ENCODE results near the gene KRT4.

The KRT4 gene

DNA sequence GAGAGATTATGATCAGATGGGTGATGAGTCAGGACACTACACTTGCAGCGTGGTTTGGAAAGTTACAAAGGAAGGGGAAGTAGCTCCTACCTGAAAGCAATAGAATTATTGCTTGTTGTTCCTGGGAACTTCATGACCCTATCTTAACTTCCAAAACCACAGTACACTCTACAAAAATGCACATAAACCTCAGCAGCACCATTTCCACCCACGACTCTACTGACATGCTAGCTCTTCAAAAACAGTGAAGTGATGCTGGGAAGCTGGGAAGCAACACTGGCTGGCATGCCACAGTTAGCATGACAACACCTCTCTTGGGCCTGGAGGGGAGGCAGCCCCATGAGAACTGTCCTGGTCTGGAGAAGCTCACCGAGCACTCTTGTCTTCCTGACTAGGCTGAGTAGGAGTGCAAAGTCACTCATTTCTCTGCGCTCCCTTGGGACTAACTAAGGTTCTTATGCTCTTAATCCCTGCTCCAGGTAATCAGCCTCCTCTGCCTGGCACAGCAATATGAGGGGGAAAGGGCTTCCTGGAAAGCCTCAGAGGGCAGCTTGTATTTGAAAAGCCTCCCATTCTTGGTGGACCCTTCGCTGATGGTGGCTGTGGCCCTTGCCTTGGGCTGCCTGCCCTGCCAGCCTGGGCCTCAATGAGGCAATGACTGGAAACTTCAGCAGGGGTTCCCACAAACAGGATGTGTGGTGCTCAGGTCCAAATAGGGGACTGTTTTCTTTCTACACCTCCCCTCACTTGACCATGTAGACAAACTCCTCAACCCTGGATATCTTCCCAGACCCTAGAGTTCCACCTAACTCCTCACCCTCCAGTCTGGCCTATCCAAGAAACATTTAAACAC, 19.2 kb downstream of the KRT4 start:
- no peak for DNase-seq (ENCODE audit: low read depth in 3 of 3, low spot score in 1 of 3)

DNA sequence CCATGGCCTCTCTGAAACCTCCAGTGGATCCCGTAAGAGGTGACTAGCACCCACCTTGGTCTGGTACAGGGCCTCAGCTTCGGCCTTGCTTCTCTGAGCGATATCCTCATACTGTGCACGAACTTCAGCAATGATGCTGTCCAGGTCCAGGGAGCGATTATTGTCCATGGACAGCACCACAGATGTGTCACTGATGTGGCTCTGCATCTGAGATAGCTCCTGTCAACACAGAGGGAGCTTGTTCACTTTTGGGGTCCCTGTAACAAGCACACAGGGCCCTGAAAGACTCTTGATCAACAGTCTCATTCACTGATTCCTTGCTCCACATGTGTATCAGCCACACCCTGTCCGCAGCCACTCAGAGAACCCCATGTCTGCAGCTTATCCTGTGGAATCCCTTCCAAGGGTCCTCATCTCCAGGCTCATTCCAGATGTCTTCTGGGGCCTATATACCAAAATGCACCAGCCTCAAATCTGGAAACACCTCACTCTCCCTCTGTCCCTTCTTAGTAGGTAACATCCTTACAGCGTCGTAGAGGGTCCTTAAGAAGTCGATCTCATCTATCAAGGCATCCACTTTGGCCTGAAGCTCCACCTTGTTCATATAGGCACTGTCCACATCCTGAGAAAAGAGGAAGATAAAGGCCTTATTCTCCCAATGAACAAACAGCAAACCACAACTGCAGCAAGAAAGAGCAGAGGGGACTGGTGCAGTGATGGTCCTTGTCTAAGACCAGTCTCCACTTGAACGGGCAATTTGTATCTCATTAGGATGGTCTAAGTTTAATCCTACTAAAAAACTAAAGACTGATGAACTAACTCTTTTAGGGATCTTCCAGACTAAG, 21.5 kb downstream of the KRT4 start:
- DNase-seq (ENCODE audit: low read depth in 3 of 3, low spot score in 1 of 3), result no peak

DNA sequence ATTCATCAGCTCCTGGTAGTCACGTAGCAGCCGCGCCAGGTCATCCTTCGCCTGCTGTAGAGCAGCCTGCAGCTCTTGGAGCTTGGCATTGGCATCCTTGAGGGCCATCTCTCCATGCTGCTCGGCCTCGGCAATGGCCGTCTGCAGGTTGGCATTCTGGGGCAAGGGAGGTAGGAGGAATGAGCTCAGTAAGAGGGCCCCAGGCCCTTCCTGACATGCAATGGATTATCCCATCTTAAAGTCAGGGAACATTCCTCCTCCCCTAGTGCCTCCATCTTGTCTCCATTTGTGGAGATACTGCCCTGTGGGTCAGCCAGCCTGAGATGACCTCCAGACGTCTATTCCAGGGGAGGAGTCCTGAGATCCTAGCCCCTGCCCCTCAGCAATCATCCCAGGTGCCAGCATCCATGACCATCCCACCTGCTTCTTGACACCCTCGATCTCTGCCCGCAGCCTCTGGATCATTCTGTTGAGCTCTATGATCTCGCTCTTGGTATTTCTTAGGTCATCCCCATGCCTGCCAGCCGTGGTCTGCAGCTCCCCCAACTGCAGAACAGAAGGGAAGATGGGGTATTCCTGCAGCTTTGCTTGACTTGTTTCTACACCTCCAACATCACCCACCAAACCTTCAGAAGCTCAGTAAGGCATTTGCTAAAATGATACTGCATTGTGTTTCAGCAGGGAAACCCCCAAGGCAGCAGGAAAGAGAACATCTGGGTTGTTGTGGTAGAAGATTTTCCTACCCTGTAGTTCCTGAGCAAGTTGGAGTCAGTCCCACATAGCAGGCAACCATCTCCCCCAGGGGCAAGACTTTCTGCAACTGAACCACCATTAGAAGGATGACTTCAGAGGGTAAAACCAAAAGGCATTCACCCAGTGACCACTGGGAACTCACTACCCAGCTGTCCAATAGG, 22.4 kb downstream of the KRT4 start:
- DNase-seq (ENCODE audit: low read depth in 3 of 3, low spot score in 1 of 3), result no peak

DNA sequence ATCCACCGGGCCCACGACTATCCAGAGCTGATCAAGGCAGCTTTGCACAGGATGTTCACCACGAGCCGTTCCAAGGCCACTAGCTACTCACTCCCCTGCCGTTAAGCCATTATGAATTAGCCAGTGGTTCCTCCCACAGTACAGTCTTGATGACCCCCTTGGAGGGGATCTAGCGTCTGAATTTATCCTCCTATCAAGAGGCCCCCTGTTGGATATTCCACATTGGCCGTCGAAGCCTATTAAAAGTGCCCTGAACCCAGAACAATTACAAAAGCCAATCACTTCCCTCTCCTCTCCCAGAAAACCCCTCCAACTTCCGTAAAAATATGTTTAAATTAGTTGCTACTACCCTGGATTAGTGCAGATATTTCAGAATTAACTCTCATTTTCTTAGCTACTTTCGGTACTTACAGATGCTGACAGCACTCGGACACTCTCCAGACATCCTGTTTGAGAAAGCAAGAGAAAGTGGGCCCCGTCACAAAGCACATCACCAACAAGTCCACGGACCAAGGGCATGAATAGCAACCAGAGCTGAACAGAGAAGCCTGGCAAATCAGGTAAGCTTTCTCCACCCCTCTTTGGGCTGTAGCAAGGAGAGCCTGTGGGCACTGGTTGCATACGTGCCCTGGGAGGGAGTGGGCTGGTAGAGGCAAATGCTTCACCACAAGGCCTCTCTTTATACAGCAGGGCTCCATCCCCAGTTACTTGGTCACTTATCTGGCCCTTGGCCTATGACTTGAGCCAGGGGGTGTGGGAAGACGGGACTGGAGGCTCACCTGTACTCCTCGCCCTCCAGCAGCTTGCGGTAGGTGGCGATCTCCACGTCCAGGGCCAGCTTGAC, 23.3 kb downstream of the KRT4 start:
- DNase-seq (ENCODE audit: low read depth in 3 of 3, low spot score in 1 of 3), result no peak

DNA sequence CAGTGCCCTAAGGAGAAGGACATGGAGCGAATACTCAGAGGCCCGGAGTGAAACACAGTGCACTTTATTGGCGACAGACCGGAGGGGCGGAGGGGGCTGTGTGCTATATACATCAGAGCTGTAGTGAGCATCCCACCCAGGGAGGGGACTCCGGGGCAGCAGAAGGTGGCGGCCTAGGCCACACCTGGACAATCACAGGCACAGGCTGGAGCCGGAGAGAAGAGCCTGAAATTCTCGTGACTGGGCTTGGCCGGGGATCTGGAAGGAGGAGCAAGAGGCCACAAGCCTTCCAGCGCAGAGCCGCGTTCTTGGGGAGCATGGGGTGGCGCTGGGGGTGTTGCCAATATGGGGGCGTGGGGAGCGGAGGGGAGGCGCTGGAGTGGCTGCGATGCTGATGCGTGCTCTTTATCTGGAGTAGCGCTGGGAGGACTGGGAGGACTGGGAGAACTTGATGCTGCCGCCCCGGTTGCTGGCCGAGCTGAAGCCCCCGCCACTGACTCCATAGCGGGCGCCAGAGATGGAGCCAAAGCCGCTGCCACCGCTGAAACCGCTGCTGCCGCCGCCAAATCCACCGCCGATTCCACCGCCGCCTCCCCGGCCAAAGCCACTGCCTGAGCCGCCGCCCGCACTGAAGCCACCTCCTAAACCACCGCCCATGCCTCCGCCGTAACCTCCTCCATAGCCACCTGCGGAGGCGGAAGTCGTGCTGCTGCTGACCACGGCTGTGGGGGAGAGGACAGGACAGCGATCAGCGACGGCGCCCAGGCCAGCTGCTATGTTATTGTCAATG, 24.1 kb downstream of the KRT4 start:
- DNase-seq (ENCODE audit: low read depth in 3 of 3, low spot score in 1 of 3), result no peak

DNA sequence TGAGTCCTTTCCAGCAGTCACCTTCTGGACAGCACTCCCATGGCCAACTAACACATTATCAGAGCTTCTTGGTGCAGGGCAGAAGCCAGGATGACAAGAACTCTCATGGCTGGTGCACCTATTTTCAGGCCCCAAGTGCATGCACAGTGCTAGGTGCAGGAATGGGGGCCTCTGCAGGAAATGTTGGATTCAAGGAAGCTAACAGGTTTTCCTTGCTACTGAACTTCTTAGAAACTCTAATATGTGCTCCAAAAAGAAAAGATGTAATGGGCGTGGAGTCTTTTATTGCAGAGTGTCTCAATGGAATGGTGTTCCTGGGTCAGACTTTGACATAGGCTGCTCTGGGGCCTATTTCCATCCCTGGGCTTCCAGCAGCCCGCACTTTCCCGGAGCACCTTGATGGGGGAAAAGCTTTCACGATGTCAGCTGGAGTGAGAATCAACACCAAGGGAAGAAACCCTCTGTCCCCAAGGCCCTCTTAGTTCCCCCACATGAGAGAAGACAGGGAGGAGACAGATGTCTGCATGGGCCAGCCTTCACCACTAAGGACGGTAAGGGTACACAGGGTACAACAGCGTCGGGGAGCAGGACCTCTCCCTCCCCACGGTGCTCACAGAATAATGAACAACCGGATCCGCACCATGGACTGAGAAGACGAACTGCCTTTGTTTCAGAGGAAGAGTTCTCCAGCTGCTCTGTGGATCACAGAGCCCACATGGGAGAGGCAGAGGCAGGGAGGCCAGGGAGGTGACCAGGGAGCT, 24.9 kb downstream of the KRT4 start:
- DNase-seq (ENCODE audit: low read depth in 3 of 3, low spot score in 1 of 3), result no peak

DNA sequence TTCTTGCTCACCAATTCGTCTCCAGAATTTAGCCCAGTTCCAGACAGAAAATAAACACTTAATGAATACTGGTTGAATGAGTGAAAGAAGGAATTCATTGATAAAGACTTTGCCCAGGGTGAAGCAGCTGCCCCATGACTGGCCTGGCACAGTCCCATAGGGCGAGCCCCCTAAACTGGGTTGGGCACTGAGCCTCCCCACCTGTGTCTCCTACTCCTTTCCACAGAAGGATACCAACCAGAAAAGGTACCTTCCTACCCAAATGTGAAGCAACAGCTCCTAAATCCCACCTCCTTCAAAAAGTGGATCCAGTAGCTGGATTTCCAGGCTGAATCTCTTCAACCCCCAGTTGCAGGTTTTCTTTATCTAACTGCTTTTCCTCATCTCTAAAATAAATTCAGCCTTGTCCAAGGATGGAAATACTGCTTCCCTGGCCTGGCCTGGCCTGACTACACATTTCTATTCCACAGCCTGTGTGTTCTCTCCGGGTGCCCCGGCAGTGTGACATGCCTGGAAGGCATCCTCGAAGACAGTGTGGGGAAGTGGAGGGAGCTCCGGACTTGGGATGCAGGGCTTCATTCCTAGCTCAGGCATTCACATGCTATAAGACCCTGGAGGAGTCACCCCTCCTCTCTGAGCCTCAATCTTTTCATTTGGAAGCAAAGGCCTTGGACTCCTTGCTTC, 25.6 kb downstream of the KRT4 start:
- DNase-seq (ENCODE audit: low read depth in 3 of 3, low spot score in 1 of 3), result no peak

DNA sequence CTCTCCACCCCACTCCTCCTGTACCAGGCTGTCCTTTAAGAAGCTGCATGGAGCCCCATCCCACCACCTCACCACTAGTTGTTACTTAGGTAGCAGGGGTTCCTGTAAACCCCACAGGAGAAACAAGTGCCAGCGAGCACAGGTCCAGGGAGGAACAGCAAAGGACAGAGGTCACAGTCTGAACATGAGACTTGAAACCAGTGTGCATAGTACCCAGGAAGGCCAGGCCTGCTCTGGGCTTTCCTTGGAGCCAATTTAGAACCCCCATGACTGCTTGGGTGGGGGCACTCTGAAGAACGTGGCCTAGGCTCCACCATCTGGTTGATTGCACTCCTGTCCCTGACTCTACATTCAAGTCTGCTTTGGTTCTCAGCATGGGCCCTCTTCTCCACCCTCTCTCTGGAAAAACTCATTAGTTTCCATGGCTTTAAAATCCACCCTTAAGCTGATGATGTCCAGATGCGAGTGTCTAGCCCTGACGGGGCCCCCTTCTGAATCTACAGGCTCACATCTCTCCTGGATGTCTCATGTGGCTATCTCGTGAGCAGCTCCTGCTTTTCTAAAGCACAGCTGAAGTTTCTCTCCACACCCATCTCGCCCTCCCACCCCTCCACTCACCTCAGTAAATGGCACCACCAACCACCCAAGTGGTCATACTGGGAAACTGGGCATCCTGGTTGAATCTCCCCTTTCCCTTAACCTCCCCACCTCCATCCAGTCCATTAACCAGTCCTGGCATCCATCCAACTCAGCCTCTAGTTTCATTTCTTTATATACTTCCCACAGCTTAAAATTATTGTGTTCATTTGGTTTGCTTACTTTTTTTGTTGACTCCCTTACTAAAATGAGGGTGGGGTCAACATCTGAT, 26.4 kb downstream of the KRT4 start:
- no peak for DNase-seq (ENCODE audit: low read depth in 3 of 3, low spot score in 1 of 3)

DNA sequence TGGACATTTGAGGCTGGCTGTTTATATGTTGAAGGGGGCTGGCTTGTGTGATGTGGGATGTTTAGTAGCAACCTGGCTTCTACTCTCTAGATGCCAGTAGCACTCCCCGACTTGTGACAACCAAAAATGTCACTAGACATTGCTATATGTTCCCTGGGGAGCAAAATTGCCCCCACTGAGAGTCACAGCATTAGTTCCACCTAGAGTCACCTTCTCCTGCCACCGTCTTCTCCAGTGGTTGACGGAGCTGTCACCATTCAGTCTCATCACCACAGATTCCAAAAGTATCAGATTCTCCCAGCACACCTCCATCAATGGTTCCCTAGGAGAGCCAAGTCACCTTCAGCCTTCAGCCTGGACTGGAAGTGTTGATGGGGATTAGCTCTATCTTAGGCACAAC, 29.0 kb downstream of the KRT4 start:
- no peak for DNase-seq (ENCODE audit: low read depth in 3 of 3, low spot score in 1 of 3)

DNA sequence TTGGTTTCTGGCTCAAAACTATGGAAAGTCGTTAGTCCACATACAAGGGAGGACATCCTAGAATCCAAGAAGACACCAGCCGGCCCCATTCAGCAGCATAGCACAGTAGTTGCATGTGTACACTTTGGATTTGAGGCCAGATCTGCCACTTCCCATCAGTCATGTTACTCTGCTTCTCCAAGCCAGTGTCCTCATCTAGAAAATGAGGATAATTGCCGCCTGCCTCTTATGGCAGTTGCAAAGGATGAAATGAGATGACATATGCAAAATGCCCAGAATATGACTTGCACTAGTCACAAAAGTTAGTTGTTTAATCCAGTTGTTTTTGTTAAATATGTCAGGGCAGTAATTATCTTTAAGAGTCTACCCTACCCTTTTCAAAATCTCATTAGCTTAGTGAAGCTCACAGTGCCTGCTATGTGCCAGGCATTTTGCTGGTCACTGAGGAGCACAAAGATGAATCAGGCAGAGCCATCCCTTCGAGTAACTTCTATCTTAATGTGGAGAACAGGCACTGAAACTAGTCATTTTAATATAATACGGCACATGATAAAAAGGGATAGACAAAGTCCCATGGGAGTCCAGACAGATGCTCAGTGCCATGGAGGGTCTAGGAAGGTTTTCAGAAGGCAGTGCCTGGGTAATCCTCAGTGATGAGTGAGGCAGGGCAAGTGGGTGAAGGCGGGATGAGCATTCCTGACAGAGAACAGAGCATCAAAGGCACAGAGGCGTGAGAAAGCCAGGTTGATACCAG, 30.2 kb downstream of the KRT4 start:
- no peak for DNase-seq (ENCODE audit: low read depth in 3 of 3, low spot score in 1 of 3)

DNA sequence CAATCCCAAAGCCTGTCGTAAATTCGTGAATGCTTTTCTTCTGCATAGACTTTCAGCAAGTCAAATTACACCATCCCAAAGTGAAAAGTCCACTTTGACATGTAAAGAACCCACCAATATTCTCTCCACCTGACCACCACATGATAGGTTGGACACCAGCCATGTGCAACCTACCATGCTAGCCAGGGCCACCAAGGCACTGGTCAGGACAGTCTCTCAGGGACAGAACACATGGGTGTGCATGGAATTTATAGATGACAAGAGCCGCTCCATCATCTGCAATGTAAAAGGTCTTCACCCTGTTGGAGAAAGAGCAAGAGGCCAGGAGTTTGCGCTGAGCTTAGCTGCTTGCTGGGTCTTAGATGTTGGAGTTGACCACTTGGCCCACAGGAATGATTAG, 31.4 kb downstream of the KRT4 start:
- no peak for DNase-seq (ENCODE audit: low read depth in 3 of 3, low spot score in 1 of 3)

DNA sequence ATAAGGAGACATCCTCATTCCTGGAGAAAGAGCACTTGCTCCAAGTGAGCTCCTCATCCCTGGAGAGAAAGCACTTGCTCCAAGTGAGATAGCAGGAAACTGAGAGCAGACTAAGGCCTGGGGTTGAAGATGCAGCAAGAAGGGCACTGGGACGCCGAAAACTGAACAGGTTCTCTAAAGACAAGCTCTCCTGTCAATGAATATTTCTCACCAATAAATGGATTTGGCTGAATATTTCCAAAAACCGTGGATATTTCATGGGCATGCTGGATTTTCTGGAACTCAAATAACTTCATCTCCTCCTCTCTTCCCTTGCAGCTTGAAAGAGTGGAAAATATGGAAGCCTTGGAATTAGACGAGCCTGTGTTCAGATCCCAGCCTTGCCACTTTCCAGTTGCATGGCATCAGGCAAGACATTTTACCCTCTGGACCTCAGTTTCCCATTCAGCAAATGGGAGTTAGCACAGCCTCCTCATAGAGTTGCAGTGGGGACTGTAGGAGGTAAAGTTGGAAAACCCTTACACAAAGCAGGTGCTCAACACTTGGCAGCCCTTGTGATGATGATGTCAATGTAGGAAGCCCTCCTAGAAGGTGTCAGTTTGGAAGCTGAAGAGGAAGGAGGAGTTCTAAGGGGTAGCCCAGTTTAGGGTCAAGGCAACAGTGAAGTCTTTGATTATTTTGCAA, 32.4 kb downstream of the KRT4 start:
- DNase-seq (ENCODE audit: low read depth in 3 of 3, low spot score in 1 of 3), result no peak

DNA sequence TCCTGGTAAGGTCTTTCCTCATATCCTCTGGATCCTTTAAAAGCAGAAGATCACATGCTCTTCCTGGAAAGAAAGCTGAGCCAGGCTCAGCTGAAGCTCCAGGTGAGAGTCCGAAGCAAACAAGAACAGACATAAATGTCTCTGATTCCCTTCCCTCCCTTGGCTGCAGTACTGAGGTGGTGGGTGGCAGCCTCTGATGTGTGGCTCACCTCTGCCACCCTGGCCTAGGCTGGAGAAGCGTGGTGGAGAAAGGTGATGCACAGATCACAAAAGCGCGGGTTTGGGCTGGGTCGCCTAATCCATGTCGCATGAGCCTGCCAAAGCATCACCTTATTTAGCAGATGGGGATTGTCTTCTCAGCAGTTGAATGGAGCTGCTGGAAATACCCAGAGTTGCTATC, 34.0 kb downstream of the KRT4 start:
- no peak for DNase-seq (ENCODE audit: low read depth in 3 of 3, low spot score in 1 of 3)

DNA sequence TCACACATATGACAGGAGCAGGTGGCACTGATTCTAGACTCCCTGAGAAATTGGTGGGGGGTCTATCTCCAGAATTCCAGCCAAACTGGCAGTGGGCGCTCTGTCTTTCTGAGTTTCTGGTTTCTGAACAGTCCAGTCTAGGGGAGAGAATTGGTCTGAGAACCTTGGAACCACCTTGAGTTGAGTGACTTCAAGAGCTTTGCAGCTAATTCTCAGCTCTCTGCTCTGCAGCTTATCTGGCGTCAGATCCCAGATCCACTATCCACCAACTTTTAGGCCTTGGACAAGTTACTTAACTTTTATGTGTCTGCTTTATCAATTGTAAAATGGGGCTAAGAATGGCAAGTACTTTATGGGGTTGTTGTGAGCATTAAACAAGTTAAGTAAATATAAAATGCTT, 35.1 kb downstream of the KRT4 start:
- DNase-seq (ENCODE audit: low read depth in 3 of 3, low spot score in 1 of 3), result no peak

DNA sequence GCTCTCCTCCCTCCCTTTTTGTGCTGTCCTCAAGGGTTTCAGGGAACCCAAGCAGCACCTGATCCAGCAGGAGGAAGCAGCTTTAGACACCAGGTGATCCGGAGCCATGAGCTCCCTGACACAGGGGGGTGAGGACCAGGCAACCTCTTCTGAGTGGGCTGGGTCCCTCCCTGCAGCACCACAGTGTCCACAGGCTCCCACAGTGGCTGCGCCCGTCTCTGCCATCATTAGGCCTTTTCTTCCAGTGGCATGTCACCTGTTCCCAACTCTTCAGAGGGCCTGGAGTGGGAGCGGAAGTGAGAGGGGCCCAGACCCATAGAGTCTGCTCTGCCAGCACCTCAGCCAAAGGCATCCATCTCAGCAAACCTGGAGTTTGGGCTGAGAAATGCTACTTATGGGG, 36.4 kb downstream of the KRT4 start:
- no peak for DNase-seq (ENCODE audit: low read depth in 3 of 3, low spot score in 1 of 3)

DNA sequence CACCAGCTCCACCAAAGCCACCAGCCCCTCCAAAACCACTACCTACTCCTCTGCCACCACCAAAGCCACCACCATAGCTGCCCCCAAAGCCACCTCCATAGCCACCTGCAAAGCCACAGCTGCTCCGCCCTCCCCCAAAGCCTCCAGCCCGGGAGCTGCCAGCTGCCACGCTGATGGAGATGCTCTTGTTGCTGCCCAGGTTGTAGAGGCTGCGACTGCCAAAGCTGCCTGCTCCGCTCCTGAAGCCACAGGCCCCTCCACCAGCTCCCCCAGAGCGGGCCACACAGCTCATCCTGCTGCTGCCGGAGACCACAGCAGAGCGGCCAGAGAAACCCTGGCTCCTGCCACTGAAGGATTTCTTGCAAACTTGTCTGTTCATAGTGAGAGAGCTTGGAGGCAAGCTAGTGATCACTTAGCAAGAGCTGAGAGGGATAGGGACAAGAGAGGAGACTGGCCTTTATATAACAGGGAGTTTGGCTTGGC, 37.0 kb downstream of the KRT4 start, which contains the start of gene KRT76:
TSS of gene KRT76 (minus strand) at position 433 of the 483 bp plus-strand sequence. CDS start at position 379, 54 bp downstream.
- no peak for DNase-seq (ENCODE audit: low read depth in 3 of 3, low spot score in 1 of 3)
